GM18499 (cell line): Measurements from ENCODE around the gene TMEM94.

Experiments
- ATAC-seq: cut with Tn5 transposase; IDR thresholded peaks from one replicate; pipeline ENCODE4 v1.9.1; 2021; ENCODE audit warnings: moderate number of reproducible peaks; ENCODE audit not compliant: insufficient read depth, unreplicated experiment

TMEM94 gene

GRCh38 chr17:75546181-75546580 lies 89.7 kb downstream of the TMEM94 start:
- no peak for ATAC-seq

DNA sequence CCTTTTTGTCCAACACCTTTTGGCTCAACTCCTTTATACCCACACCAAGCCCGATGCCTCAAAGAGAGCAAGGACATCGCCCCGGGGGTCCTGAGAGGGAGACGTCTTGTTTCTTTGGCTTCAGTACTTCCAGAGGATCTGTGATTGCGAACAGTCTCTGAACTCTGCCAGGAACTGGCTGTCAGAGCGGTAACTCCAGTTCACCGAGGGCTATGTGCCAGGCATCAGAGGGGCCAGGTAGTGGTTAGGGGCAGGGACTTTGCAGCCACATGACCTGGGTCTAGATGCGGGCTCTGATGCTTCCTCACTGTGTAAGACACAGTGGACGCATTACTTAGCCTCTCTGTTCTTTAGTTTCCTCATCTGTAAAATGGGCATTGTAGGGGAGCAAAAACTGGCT lies 90.7 kb downstream of the TMEM94 start:
- ATAC-seq = no peak

GRCh38 chr17:75548813-75549212 lies 92.4 kb downstream of the TMEM94 start:
- ATAC-seq = no peak
